ENCODE results near the gene NUP188.
A peak's percentile ranks its signal among the peaks of the same experiment; 100 is the strongest.

The NUP188 gene

GRCh38 chr9:129007766-129008468, 60.4 kb downstream of the NUP188 start:
- no peak for DNase-seq (ENCODE audit: low read depth)

GRCh38 chr9:129008469-129008965, 61.0 kb downstream of the NUP188 start:
- no peak for DNase-seq (ENCODE audit: low read depth)

GRCh38 chr9:129008986-129009583, 61.6 kb downstream of the NUP188 start:
- no peak for DNase-seq (ENCODE audit: low read depth)

GRCh38 chr9:129009584-129010141, 62.2 kb downstream of the NUP188 start:
- DNase-seq (ENCODE audit: low read depth): no peak

- no peak for DNase-seq (ENCODE audit: low read depth)
Observed at GRCh38 chr9:129010267-129010975, 62.9 kb downstream of the NUP188 start.

- no peak for DNase-seq (ENCODE audit: low read depth)
Observed at GRCh38 chr9:129011170-129011569, 63.7 kb downstream of the NUP188 start.

- DNase-seq (ENCODE audit: low read depth): no peak
Observed at GRCh38 chr9:129011761-129012181, 64.3 kb downstream of the NUP188 start.

GRCh38 chr9:129012343-129012742, 64.8 kb downstream of the NUP188 start:
- DNase-seq (ENCODE audit: low read depth): no peak

GRCh38 chr9:129012893-129013448, 65.5 kb downstream of the NUP188 start:
- no peak for DNase-seq (ENCODE audit: low read depth)

GRCh38 chr9:129013674-129014073, 66.2 kb downstream of the NUP188 start:
- no peak for DNase-seq (ENCODE audit: low read depth)

- no peak for DNase-seq (ENCODE audit: low read depth)
Observed at GRCh38 chr9:129014124-129014523, 66.6 kb downstream of the NUP188 start.

GRCh38 chr9:129014608-129015007, 67.1 kb downstream of the NUP188 start:
- no peak for DNase-seq (ENCODE audit: low read depth)

GRCh38 chr9:129021091-129021490, 73.6 kb downstream of the NUP188 start:
- DNase-seq (ENCODE audit: low read depth): no peak

- DNase-seq (ENCODE audit: low read depth): no peak
Observed at GRCh38 chr9:129022037-129022436, 74.5 kb downstream of the NUP188 start.

- DNase-seq (ENCODE audit: low read depth): peak; percentile 63
Observed at GRCh38 chr9:129023036-129023907, 75.8 kb downstream of the NUP188 start.

GRCh38 chr9:129023908-129024233, 76.4 kb downstream of the NUP188 start:
- no peak for DNase-seq (ENCODE audit: low read depth)

- DNase-seq (ENCODE audit: low read depth): no peak
Observed at GRCh38 chr9:129026442-129027223, 79.1 kb downstream of the NUP188 start.

- DNase-seq (ENCODE audit: low read depth): peak; percentile 28
Observed at GRCh38 chr9:129027224-129027684, 79.8 kb downstream of the NUP188 start.

- DNase-seq (ENCODE audit: low read depth): peak; percentile 63
Observed at GRCh38 chr9:129027685-129028191, 80.2 kb downstream of the NUP188 start.

Measured in ELR (cell line).